ENCODE results near the gene TTC22. TPM values are rescaled to one million over a fixed set of nuclear protein-coding genes. Genes with fewer than 3 reads are reported as not detected.

The TTC22 gene
- total and polyA plus RNA-seq, 2 of the 4 experiments (the other 2 are of a cell fraction) = not detected

DNA sequence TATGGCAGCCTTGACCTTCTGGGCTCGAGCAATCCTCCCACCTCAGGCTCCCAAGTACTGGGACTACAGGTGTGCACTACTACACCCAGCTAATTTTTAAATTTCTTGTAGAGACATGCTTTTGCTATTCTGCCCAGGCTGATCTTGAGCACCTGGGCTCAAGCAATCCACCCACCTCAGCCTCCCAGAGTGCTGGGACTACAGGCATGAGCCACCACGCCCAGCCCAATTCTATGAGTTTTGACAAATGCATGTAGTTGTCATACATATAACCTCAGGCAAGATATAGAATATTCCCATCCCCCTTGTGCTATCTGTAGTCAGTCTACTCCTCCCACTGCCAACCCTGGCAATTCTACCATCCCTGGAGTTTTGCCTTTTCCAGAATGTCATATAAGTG is 38.7 kb upstream of the TTC22 start:
- Histone ChIP-seq H2BK120ac (ENCODE audit: low read depth, low read length) (no peak overlapping the region), H3K4ac (ENCODE audit: low read depth, low read length) (no peak overlapping the region), H4K5ac (ENCODE audit: low read depth, low read length) (no peak overlapping the region), H2BK15ac (ENCODE audit: low read depth, low read length) (no peak overlapping the region), H3K36me3 (ENCODE audit: control insufficient read depth, insufficient read depth, low read length) (no peaks in the 10 kb centered on the region), H3K9me3 (ENCODE audit: control insufficient read depth, insufficient read depth, low read length) (no peaks in the 10 kb centered on the region), H3K27ac (ENCODE audit: insufficient read depth, low read length) (no peak overlapping the region), H4K20me1 (ENCODE audit: insufficient read depth, low read length) (no peaks in the 10 kb centered on the region), H2AK9ac (replicated peaks; ENCODE audit: low read depth, low read length, poor library complexity) (no peak overlapping the region), H2AK5ac (ENCODE audit: low read depth, low read length) (no peak overlapping the region), H3K4me2 (ENCODE audit: low read depth, low read length) (no peak overlapping the region), H3K23ac (ENCODE audit: low read depth, low read length) (no peak overlapping the region), H3K27me3 (ENCODE audit: control insufficient read depth, insufficient read depth, low read length) (peaks cover 23% of the 10 kb centered on the region), H3K14ac (replicated peaks; ENCODE audit: low read depth, low read length) (no peak overlapping the region), H3K4me3 (ENCODE audit: insufficient read depth, low read depth, low read length) (no peak overlapping the region), H2BK20ac (ENCODE audit: low read depth, low read length) (no peak overlapping the region), H4K91ac (ENCODE audit: insufficient read depth, low read depth, low read length) (no peak overlapping the region), H2BK5ac (ENCODE audit: low read depth, low read length, poor library complexity, severe bottlenecking) (no peak overlapping the region), H3K9me1 (ENCODE audit: insufficient read depth, low read length) (no peaks in the 10 kb centered on the region), H3K56ac (ENCODE audit: extremely low read depth, insufficient read depth, low read length) (no peak overlapping the region), H3K4me1 (ENCODE audit: control insufficient read depth, insufficient read depth, low read length) (no peaks in the 10 kb centered on the region), H4K8ac (ENCODE audit: low read depth in 2 of 2, low read length in 2 of 2) (no peak overlapping the region), H3K9ac (ENCODE audit: low read depth, low read length) (no peak overlapping the region), H3K79me1 (ENCODE audit: low read depth in 1 of 2, low read length in 2 of 2) (no peaks in the 10 kb centered on the region), H2AFZ (replicated peaks; ENCODE audit: low read length, poor library complexity) (no peak overlapping the region), H3K18ac (ENCODE audit: low read depth, low read length) (no peak overlapping the region)
- no peak for DNase-seq
- TF ChIP-seq CEBPB (IDR thresholded peaks at IDR 0.05; ENCODE audit: low read depth, low read length) = no peak
- in situ Hi-C loops (cut with MboI; ENCODE audit: low sequenced_read_pairs) (no loop called here), intact Hi-C loops (cut with micrococcal nuclease) (no loop called here), dilution Hi-C loops (cut with HindIII; ENCODE audit: low sequenced_read_pairs, unreplicated experiment) (no loop called here)
- BruUV-seq (replicated peaks) = no TSS peak
- CTCF ChIA-PET = no interaction called here
- no peak for ATAC-seq (ENCODE audit: low read depth)
- POLR2A ChIA-PET (ENCODE audit: unreplicated experiment) = no interaction called here
- WGBS, 2 experiments (ENCODE audit: extremely low coverage in 2 of 2, insufficient read length in 1 of 2) = 0% methylated on average over 1 of the region's 2 CpGs; no CpG with 5 or more reads in 1 of the 2 experiments

All from IMR-90 (cell line).